LNCAP (cell line): ENCODE data around the gene USP32.

Experiments used
- CTCF ChIP-seq: fragments of 450-650 bp; IDR thresholded peaks from 2 replicates; pipeline ENCODE4 v1.5.1; 2017; ENCODE audit warnings: mild to moderate bottlenecking

USP32 gene

GRCh38 chr17:60386147-60387058 lies 5.5 kb downstream of the USP32 start:
- TF ChIP-seq CTCF = no peak

- TF ChIP-seq CTCF = no peak
Observed at GRCh38 chr17:60383379-60383778, 8.6 kb downstream of the USP32 start.

GRCh38 chr17:60381958-60382357 lies 10.0 kb downstream of the USP32 start:
- no peak for TF ChIP-seq CTCF

GRCh38 chr17:60372790-60373483 lies 19.0 kb downstream of the USP32 start:
- TF ChIP-seq CTCF = no peak

- no peak for TF ChIP-seq CTCF
Observed at GRCh38 chr17:60371818-60372510, 20.0 kb downstream of the USP32 start.

- TF ChIP-seq CTCF = no peak
Observed at GRCh38 chr17:60371416-60371815, 20.5 kb downstream of the USP32 start.

GRCh38 chr17:60369727-60370126 lies 22.2 kb downstream of the USP32 start:
- TF ChIP-seq CTCF = no peak
